Endothelial cell of umbilical vein (primary cell): ENCODE data around the gene LCNL1. TPM values are rescaled to one million over a fixed set of nuclear protein-coding genes. Genes with fewer than 3 reads are reported as not detected.

Experiments
- BruUV-seq: library from RNA; stranded (reverse); fragments of 400-500 nt; replicated peaks from 2 replicates; lab custom pipeline; 2021; lab: Mats Ljungman, UMichigan
- CTCF ChIA-PET: fragments of 300-600, 350-600 bp; sonication (Branson Sonifier 250); formaldehyde crosslinking; loops from one replicate; lab custom pipeline; 2021; ENCODE audit warnings: antibody characterized with exemption, inconsistent platforms; lab: Charles Lee
- POLR2A ChIA-PET: fragments of 300-600, 350-600 bp; sonication (Branson Sonifier 250); formaldehyde crosslinking; loops from one replicate; lab custom pipeline; 2021; ENCODE audit warnings: antibody characterized with exemption, inconsistent platforms; lab: Charles Lee
- DNase-seq: peaks from one replicate; pipeline ENCODE4 v3.0.0-alpha.2; 2011; ENCODE audit warnings: low read depth, low spot score
- FAIRE-seq: peaks from 2 replicates; lab custom pipeline; 2011; peaks lifted over from hg19 to GRCh38; lab: Jason Lieb, UNC
- H2AFZ ChIP-seq: 2 replicates; pipeline ENCODE4 v1.6.0; 2012; ENCODE audit warnings: low read depth, low read length, control low read depth, inconsistent platforms
- H3K27ac ChIP-seq: 2 replicates; pipeline ENCODE4 v1.5.1; 2011; ENCODE audit warnings: low read depth, mild to moderate bottlenecking, control low read depth, low read length, moderate library complexity; ENCODE audit not compliant: insufficient read depth
- H3K27me3 ChIP-seq, 2 experiments: 2 replicates each; pipeline versions ENCODE4 v1.6.0 to v1.6.1; 2011; ENCODE audit warnings: low read length in 2 of 2, mixed read lengths in 1 of 2; ENCODE audit not compliant: control insufficient read depth in 2 of 2, insufficient read depth in 2 of 2
- H3K36me3 ChIP-seq, 2 experiments: 2 replicates in 1 of 2; 3 replicates in 1 of 2; pipeline ENCODE4 v1.5.1; 2011; ENCODE audit warnings: low read length in 2 of 2, mild to moderate bottlenecking in 1 of 2, moderate library complexity in 1 of 2; ENCODE audit not compliant: control insufficient read depth in 2 of 2, insufficient read depth in 2 of 2; ENCODE audit errors: extremely low read depth in 1 of 2
- H3K4me1 ChIP-seq: 3 replicates; pipeline ENCODE4 v1.5.1; 2011; ENCODE audit warnings: mild to moderate bottlenecking, low read length; ENCODE audit not compliant: control insufficient read depth, insufficient read depth; ENCODE audit errors: extremely low read depth
- H3K4me2 ChIP-seq: 2 replicates; pipeline ENCODE4 v1.6.1; 2011; ENCODE audit warnings: low read length, control low read depth, mixed read lengths; ENCODE audit not compliant: insufficient read depth
- H3K4me3 ChIP-seq, 3 experiments: fragments of 200-600 bp in 1 of 3; sonication (generic), shearing (Covaris generic) in 1 of 3; replicated peaks in 1 of 3; 2 replicates each; pipeline ENCODE4 v1.5.1; 2011 to 2016; ENCODE audit warnings: control low read depth in 3 of 3, low read length in 3 of 3, mild to moderate bottlenecking in 2 of 3, inconsistent platforms in 1 of 3, low read depth in 1 of 3, moderate library complexity in 1 of 3; ENCODE audit not compliant: insufficient read depth in 1 of 3
- H3K79me2 ChIP-seq: 2 replicates; pipeline ENCODE4 v1.6.0; 2012; ENCODE audit warnings: low read length, inconsistent platforms; ENCODE audit not compliant: control insufficient read depth, insufficient read depth
- H3K9ac ChIP-seq: replicated peaks from 2 replicates; pipeline ENCODE3; 2011; ENCODE audit warnings: low read length, control low read depth; ENCODE audit not compliant: insufficient read depth; ENCODE audit errors: extremely low read depth
- H3K9me1 ChIP-seq: replicated peaks from 3 replicates; pipeline ENCODE4 v1.6.0; 2011; ENCODE audit warnings: mild to moderate bottlenecking, low read length; ENCODE audit not compliant: control insufficient read depth, insufficient read depth; ENCODE audit errors: extremely low read depth
- H3K9me3 ChIP-seq: replicated peaks from 2 replicates; pipeline ENCODE4 v1.5.1; 2012; ENCODE audit warnings: low read length, inconsistent platforms; ENCODE audit not compliant: control insufficient read depth, insufficient read depth
- H4K20me1 ChIP-seq: replicated peaks from 2 replicates; pipeline ENCODE3; 2011; ENCODE audit warnings: mild to moderate bottlenecking, low read length; ENCODE audit not compliant: control insufficient read depth, insufficient read depth; ENCODE audit errors: extremely low read depth
- EZH2 ChIP-seq: IDR thresholded peaks from 2 replicates; pipeline ENCODE4 v1.6.1; 2012; ENCODE audit warnings: borderline replicate concordance, low read depth, mild to moderate bottlenecking, moderate library complexity, low read length, inconsistent platforms; ENCODE audit not compliant: severe bottlenecking
- FOS ChIP-seq: IDR thresholded peaks from 2 replicates; pipeline ENCODE4 v1.6.1; 2011; ENCODE audit warnings: mild to moderate bottlenecking, low read length, moderate library complexity, borderline replicate concordance; ENCODE audit not compliant: insufficient read depth
- GATA2 ChIP-seq: IDR thresholded peaks from 2 replicates; pipeline ENCODE4 v1.7.0; 2011; ENCODE audit warnings: low read depth, mild to moderate bottlenecking, moderate library complexity, mixed read lengths, low read length; ENCODE audit not compliant: insufficient read length, insufficient read depth
- JUN ChIP-seq: IDR thresholded peaks from 2 replicates; pipeline ENCODE4 v1.6.1; 2011; ENCODE audit warnings: borderline replicate concordance, low read depth; ENCODE audit not compliant: insufficient read length, insufficient read depth
- MYC ChIP-seq: IDR thresholded peaks from one replicate; pipeline ENCODE4 v1.6.1; 2011; ENCODE audit warnings: mild to moderate bottlenecking, low read depth, low read length
- POLR2A ChIP-seq: IDR thresholded peaks from 2 replicates; pipeline ENCODE4 v1.6.1; 2012; ENCODE audit warnings: low read depth, mild to moderate bottlenecking, control low read depth, low read length
- POLR2AphosphoS5 ChIP-seq: IDR thresholded peaks from 2 replicates; pipeline ENCODE4 v1.6.1; 2012; ENCODE audit warnings: low read depth, mild to moderate bottlenecking, control low read depth, low read length, moderate library complexity; ENCODE audit not compliant: insufficient read depth
- dilution Hi-C: fragments of 300-500 bp; cut with MboI; formaldehyde crosslinking; loops from one replicate; pipeline ENCODE4 v1.15.0; 2019; ENCODE audit warnings: low sequenced_read_pairs; ENCODE audit not compliant: extremely low pct_ligation_motif_present
- intact Hi-C: fragments of 100-400 bp; cut with micrococcal nuclease; formaldehyde crosslinking; loops from one replicate; pipeline ENCODE4 v1.10.0; 2022
- polyA plus RNA-seq, 4 experiments: library from polyadenylated mRNA; depleted of rRNA in 3 of 4; stranded (reverse) in 3 of 4; unstranded in 1 of 4; fragments of >200 nt; gene quantifications; 2 replicates each; pipeline versions ENCODE4 v1.2.1 to v1.2.3, GENCODE V29; 2011 to 2012; ENCODE audit warnings: missing spikeins in 1 of 4
- total RNA-seq: library from RNA; stranded (reverse); gene quantifications from 2 replicates; pipeline ENCODE4 v1.2.3, GENCODE V29; 2021
- TF ChIP-seq, protein P1 (sequence below), 2 donors: IDR thresholded peaks; 1 replicate in 1 of 2; 2 replicates in 1 of 2; pipeline ENCODE4 v1.5.1; 2011; ENCODE audit warnings: low read length in 2 of 2, mild to moderate bottlenecking in 2 of 2, moderate library complexity in 2 of 2, control low read depth in 1 of 2, inconsistent platforms in 1 of 2, low read depth in 1 of 2; ENCODE audit not compliant: insufficient read depth in 1 of 2; ENCODE audit errors: extremely low read depth in 1 of 2
- TF ChIP-seq, protein P2 (sequence below): IDR thresholded peaks from 2 replicates; pipeline ENCODE4 v1.6.1; 2011; ENCODE audit not compliant: insufficient read depth, insufficient read length

The LCNL1 gene
- total and polyA plus RNA-seq, 2 donors (not counting 3 experiments of a cell fraction or from before 2014, with no cell fraction given) = not detected

GRCh38 chr9:136978073-136978864 is 4.5 kb upstream of the LCNL1 start:
- Histone ChIP-seq H3K9me1 (no peaks in the 10 kb centered on the region), H4K20me1 (no peaks in the 10 kb centered on the region), H3K4me1 (peaks cover 4% of the 10 kb centered on the region), H3K36me3 (no peaks in the 10 kb centered on the region), H2AFZ (peak overlapping the region; percentile 81), H3K4me2 (peak overlapping the region; percentile 18), H3K4me3 (peak overlapping the region in 1 of 3 experiments; percentile 32), H3K27me3 (no peaks in the 10 kb centered on the region), H3K9me3 (no peaks in the 10 kb centered on the region), H3K9ac (no peak overlapping the region), H3K79me2 (no peaks in the 10 kb centered on the region), H3K27ac (no peak overlapping the region)
- TF ChIP-seq FOS = no peak
- TF ChIP-seq EZH2 = no peak
- TF ChIP-seq POLR2A = no peak
- TF ChIP-seq JUN = no peak
- TF ChIP-seq GATA2 = no peak
- TF ChIP-seq MYC = no peak
- TF ChIP-seq, protein P1, sequence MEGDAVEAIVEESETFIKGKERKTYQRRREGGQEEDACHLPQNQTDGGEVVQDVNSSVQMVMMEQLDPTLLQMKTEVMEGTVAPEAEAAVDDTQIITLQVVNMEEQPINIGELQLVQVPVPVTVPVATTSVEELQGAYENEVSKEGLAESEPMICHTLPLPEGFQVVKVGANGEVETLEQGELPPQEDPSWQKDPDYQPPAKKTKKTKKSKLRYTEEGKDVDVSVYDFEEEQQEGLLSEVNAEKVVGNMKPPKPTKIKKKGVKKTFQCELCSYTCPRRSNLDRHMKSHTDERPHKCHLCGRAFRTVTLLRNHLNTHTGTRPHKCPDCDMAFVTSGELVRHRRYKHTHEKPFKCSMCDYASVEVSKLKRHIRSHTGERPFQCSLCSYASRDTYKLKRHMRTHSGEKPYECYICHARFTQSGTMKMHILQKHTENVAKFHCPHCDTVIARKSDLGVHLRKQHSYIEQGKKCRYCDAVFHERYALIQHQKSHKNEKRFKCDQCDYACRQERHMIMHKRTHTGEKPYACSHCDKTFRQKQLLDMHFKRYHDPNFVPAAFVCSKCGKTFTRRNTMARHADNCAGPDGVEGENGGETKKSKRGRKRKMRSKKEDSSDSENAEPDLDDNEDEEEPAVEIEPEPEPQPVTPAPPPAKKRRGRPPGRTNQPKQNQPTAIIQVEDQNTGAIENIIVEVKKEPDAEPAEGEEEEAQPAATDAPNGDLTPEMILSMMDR (IDR thresholded peaks at IDR 0.05; ENCODE audit: extremely low read depth in 1 of 2, insufficient read depth in 1 of 2, low read depth in 1 of 2, low read length in 2 of 2) = no peak
- TF ChIP-seq POLR2AphosphoS5 = no peak
- TF ChIP-seq, protein P2, sequence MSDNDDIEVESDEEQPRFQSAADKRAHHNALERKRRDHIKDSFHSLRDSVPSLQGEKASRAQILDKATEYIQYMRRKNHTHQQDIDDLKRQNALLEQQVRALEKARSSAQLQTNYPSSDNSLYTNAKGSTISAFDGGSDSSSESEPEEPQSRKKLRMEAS = no peak
- dilution Hi-C loops = no loop called here
- ChIA-PET POLR2A (interaction anchor here (0.6 to 1.0 kb wide), 3 partner anchors 14 to 152 kb away, joined by 3 to 7 read pairs (median 3); partner anchors contain the start of gene PAXX), CTCF (interaction anchor here (0.7 to 1.4 kb wide), 6 partner anchors 16 to 57 kb away, joined by 3 to 10 read pairs (median 4); no protein-coding TSS in a partner anchor)
- intact Hi-C loops = loop anchor here (1.0 to 2.0 kb wide), 3 partner anchors 14 to 51 kb away; partner anchors contain the start of genes ABCA2 and PAXX
- DNase-seq (peak; percentile 39), FAIRE-seq (peak; percentile 54)
- no TSS peak for BruUV-seq
